ENCODE results near the gene IQCK. TPM values are rescaled to one million over a fixed set of nuclear protein-coding genes. Genes with fewer than 3 reads are reported as not detected.

The IQCK gene
- total RNA-seq, 6 experiments from 2014 or later: 2.0 to 4.7 (median 3.9) TPM

DNA sequence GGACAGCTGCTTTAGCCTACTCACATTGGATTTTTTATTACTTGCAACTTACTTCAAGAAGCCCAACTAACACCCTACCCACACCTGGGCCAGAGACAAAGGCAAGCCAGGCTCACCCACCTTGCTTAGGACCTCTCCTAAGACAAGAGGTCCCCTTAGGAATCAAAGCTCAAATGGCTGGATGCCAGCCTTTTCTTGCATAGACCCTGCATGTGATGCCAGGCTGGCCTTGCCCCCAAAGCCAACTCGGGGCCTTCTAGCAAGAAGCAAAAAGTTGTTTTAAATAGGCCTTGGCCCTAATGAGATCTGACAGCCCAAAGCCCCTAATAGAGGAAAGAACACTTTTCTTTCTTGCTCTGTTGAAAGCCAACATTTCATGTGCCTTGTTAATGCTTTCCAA, 145.9 kb downstream of the IQCK start:
- 71% methylated on average over 1 of the region's 1 CpG for WGBS (ENCODE audit: insufficient coverage, low coverage, low lambda C conversion rate, missing lambda C conversion rate)
- no peak for ATAC-seq
- intact Hi-C loops (cut with DNase I): no loop called here

DNA sequence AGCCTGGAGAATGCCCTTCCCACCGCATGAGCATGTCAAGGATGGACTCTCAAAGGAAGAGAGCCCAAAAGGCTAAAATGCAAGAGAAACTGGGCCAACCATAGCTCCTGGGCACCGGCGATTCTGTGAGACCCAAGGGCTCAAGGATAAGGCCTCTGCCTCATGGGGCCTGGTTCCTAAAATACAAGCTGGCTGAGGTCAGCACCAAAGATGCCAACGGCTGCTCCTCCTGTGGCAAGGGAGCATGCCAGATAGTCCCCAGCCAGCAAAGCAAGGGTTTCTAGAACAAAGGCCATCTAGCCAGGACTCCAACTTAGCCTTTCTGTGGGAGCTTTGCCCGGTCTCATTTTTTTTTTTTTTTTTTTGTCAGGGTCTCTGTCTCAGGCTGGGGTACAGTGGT, 146.5 kb downstream of the IQCK start:
- H3K4me1 ChIP-seq: no peaks in the 10 kb centered on the region
- intact Hi-C loops (cut with DNase I): no loop called here
- ATAC-seq (no peak), DNase-seq (no peak)
- WGBS (ENCODE audit: insufficient coverage, low coverage, low lambda C conversion rate, missing lambda C conversion rate): 80% methylated on average over 2 of the region's 5 CpGs
- no peaks in the 10 kb centered on the region for H3K36me3 ChIP-seq
- no peak for TF ChIP-seq CTCF (IDR thresholded peaks at IDR 0.05)
- no peak for TF ChIP-seq POLR2A (IDR thresholded peaks at IDR 0.05)
- H3K27me3 ChIP-seq: no peaks in the 10 kb centered on the region
- no peak overlapping the region for H3K27ac ChIP-seq
- no peak overlapping the region for H3K4me3 ChIP-seq
- no peaks in the 10 kb centered on the region for H3K9me3 ChIP-seq

More for the DNA sequence above, 145.9 kb downstream of the IQCK start:
- no peaks in the 10 kb centered on the region for H3K27me3 ChIP-seq
- H3K36me3 ChIP-seq: no peaks in the 10 kb centered on the region
- no peak for DNase-seq
- H3K27ac ChIP-seq: no peak overlapping the region
- H3K9me3 ChIP-seq: no peaks in the 10 kb centered on the region
- H3K4me3 ChIP-seq: no peak overlapping the region
- TF ChIP-seq POLR2A (IDR thresholded peaks at IDR 0.05): no peak
- no peak for TF ChIP-seq CTCF (IDR thresholded peaks at IDR 0.05)
- H3K4me1 ChIP-seq: no peaks in the 10 kb centered on the region

DNA sequence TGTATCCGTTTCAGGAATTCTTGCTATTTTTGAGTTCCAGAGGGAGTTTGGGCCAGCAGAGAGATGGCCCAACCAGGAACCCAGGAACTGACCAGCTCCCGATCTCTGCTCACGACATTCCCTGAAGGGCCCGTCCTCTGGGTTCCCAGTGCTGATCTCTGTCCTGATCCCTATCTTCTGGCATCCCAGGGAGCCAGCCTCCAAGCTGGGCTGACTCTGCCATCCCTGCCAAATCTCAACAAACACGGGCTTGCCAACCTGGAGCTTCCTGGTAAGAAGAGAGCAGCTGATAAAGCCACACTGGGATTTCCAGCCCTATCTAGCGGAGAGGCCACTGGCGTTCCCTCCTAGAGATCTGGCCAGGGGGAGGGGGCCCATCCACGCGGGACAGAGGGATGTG, 150.3 kb downstream of the IQCK start:
- TF ChIP-seq POLR2A (IDR thresholded peaks at IDR 0.05) (no peak), CTCF (IDR thresholded peaks at IDR 0.05) (no peak)
- Histone ChIP-seq H3K4me3 (no peak overlapping the region), H3K27ac (no peak overlapping the region), H3K27me3 (no peaks in the 10 kb centered on the region), H3K36me3 (no peaks in the 10 kb centered on the region), H3K4me1 (no peaks in the 10 kb centered on the region), H3K9me3 (no peaks in the 10 kb centered on the region)
- 68% methylated on average over 4 of the region's 9 CpGs for WGBS (ENCODE audit: insufficient coverage, low coverage, low lambda C conversion rate, missing lambda C conversion rate)
- ATAC-seq: peak in 1 of 4 donors; percentile 51
- DNase-seq: no peak
- intact Hi-C loops (cut with DNase I): no loop called here

- 79% methylated on average over 5 of the region's 20 CpGs for WGBS (ENCODE audit: insufficient coverage, low coverage, low lambda C conversion rate, missing lambda C conversion rate)
- H3K36me3 ChIP-seq: no peaks in the 10 kb centered on the region
- H3K27me3 ChIP-seq: no peaks in the 10 kb centered on the region
- no peaks in the 10 kb centered on the region for H3K4me1 ChIP-seq
- no peak overlapping the region for H3K4me3 ChIP-seq
- DNase-seq: no peak
- TF ChIP-seq POLR2A (IDR thresholded peaks at IDR 0.05) (no peak), CTCF (IDR thresholded peaks at IDR 0.05) (no peak)
- no peaks in the 10 kb centered on the region for H3K9me3 ChIP-seq
- no peak for ATAC-seq
- intact Hi-C loops (cut with DNase I): no loop called here
- H3K27ac ChIP-seq: no peak overlapping the region
These were observed 153.7 kb downstream of the IQCK start for GRCh38 chr16:19871721-19872120.

Data from right lobe of liver (tissue), 6 donors.